GM18517 (cell line): ENCODE data around the gene EXOSC2.

Experiments
- ATAC-seq: cut with Tn5 transposase; IDR thresholded peaks from one replicate; pipeline ENCODE4 v1.9.1; 2021; ENCODE audit warnings: mild to moderate bottlenecking, moderate library complexity; ENCODE audit not compliant: unreplicated experiment

The EXOSC2 gene

GRCh38 chr9:130732136-130732535 lies 38.6 kb downstream of the EXOSC2 start:
- no peak for ATAC-seq

- ATAC-seq = no peak
Observed at GRCh38 chr9:130732793-130733221, 39.2 kb downstream of the EXOSC2 start.

- ATAC-seq = no peak
Observed at GRCh38 chr9:130735566-130735965, 42.0 kb downstream of the EXOSC2 start.

GRCh38 chr9:130736834-130737233 lies 43.3 kb downstream of the EXOSC2 start:
- ATAC-seq = no peak

GRCh38 chr9:130738281-130738680 lies 44.7 kb downstream of the EXOSC2 start:
- ATAC-seq = no peak

- no peak for ATAC-seq
Observed at GRCh38 chr9:130739081-130739480, 45.5 kb downstream of the EXOSC2 start.

GRCh38 chr9:130740218-130741023 lies 46.8 kb downstream of the EXOSC2 start:
- no peak for ATAC-seq

- ATAC-seq = no peak
Observed at GRCh38 chr9:130741024-130741305, 47.4 kb downstream of the EXOSC2 start.

- ATAC-seq = no peak
Observed at GRCh38 chr9:130741831-130742449, 48.4 kb downstream of the EXOSC2 start.

GRCh38 chr9:130743656-130744055 lies 50.1 kb downstream of the EXOSC2 start:
- no peak for ATAC-seq

GRCh38 chr9:130745210-130745800 lies 51.7 kb downstream of the EXOSC2 start:
- no peak for ATAC-seq

- no peak for ATAC-seq
Observed at GRCh38 chr9:130745829-130746228, 52.2 kb downstream of the EXOSC2 start.

GRCh38 chr9:130746434-130747212 lies 53.0 kb downstream of the EXOSC2 start:
- no peak for ATAC-seq

- ATAC-seq = no peak
Observed at GRCh38 chr9:130751631-130752355, 58.2 kb downstream of the EXOSC2 start.
